ENCODE measurements around the gene INPP5E. TPM values are rescaled to one million over a fixed set of nuclear protein-coding genes. Genes with fewer than 3 reads are reported as not detected.

Gene INPP5E
- total and polyA plus RNA-seq, 2 donors (not counting 1 experiment from before 2014, with no cell fraction given): 3.9 to 7.8 TPM

GRCh38 chr9:136421791-136422190 is 17.9 kb downstream of the INPP5E start:
- Histone ChIP-seq H3K27ac (ENCODE audit: insufficient read depth, low read length) (no peak overlapping the region), H3K79me2 (ENCODE audit: control insufficient read depth, insufficient read depth, low read length) (no peaks in the 10 kb centered on the region), H3K9me3 (ENCODE audit: control insufficient read depth, insufficient read depth, low read depth, low read length) (no peaks in the 10 kb centered on the region), H3K4me2 (ENCODE audit: extremely low read depth, insufficient read depth, low read length) (no peak overlapping the region), H3K4me3 (replicated peaks in 1 of 4; ENCODE audit: control extremely low read depth in 1 of 4, insufficient read depth in 1 of 4, low read depth in 3 of 4, low read length in 4 of 4) (no peak overlapping the region), H3K27me3 (ENCODE audit: control insufficient read depth, insufficient read depth, low read length) (no peaks in the 10 kb centered on the region), H2AFZ (ENCODE audit: low read length) (no peak overlapping the region), H3K9ac (ENCODE audit: insufficient read depth, low read length) (no peak overlapping the region), H4K20me1 (ENCODE audit: control insufficient read depth, extremely low read depth, insufficient read depth, low read length) (no peaks in the 10 kb centered on the region), H3K36me3 (ENCODE audit: control insufficient read depth, insufficient read depth, low read length) (peaks cover 45% of the 10 kb centered on the region), H3K4me1 (ENCODE audit: control insufficient read depth, extremely low read depth, insufficient read depth, low read length) (no peaks in the 10 kb centered on the region)
- DNase-seq (ENCODE audit: low read depth in 2 of 2): no peak
- TF ChIP-seq CTCF (conservative IDR thresholded peaks at IDR 0.05 in 1 of 2, IDR thresholded peaks at IDR 0.05 in 1 of 2; ENCODE audit: low read depth in 1 of 2, low read length in 2 of 2): no peak
- TF ChIP-seq EZH2 (IDR thresholded peaks at IDR 0.05; ENCODE audit: low read length, missing control alignments): no peak

- Histone ChIP-seq H3K9ac (ENCODE audit: insufficient read depth, low read length) (no peak overlapping the region), H3K4me3 (replicated peaks in 1 of 4; ENCODE audit: control extremely low read depth in 1 of 4, insufficient read depth in 1 of 4, low read depth in 3 of 4, low read length in 4 of 4) (no peak overlapping the region), H3K36me3 (ENCODE audit: control insufficient read depth, insufficient read depth, low read length) (peaks cover 51% of the 10 kb centered on the region), H2AFZ (ENCODE audit: low read length) (no peak overlapping the region), H3K4me2 (ENCODE audit: extremely low read depth, insufficient read depth, low read length) (no peak overlapping the region), H3K4me1 (ENCODE audit: control insufficient read depth, extremely low read depth, insufficient read depth, low read length) (no peaks in the 10 kb centered on the region), H3K27me3 (ENCODE audit: control insufficient read depth, insufficient read depth, low read length) (no peaks in the 10 kb centered on the region), H4K20me1 (ENCODE audit: control insufficient read depth, extremely low read depth, insufficient read depth, low read length) (no peaks in the 10 kb centered on the region), H3K27ac (ENCODE audit: insufficient read depth, low read length) (no peak overlapping the region), H3K9me3 (ENCODE audit: control insufficient read depth, insufficient read depth, low read depth, low read length) (no peaks in the 10 kb centered on the region), H3K79me2 (ENCODE audit: control insufficient read depth, insufficient read depth, low read length) (no peaks in the 10 kb centered on the region)
- TF ChIP-seq CTCF (conservative IDR thresholded peaks at IDR 0.05 in 1 of 2, IDR thresholded peaks at IDR 0.05 in 1 of 2; ENCODE audit: low read depth in 1 of 2, low read length in 2 of 2) (no peak), EZH2 (IDR thresholded peaks at IDR 0.05; ENCODE audit: low read length, missing control alignments) (no peak)
- no peak for DNase-seq (ENCODE audit: low read depth in 2 of 2)
Observed at GRCh38 chr9:136419092-136419420, 20.6 kb downstream of the INPP5E start.

GRCh38 chr9:136418182-136419091 is 21.2 kb downstream of the INPP5E start:
- H3K9ac ChIP-seq (ENCODE audit: insufficient read depth, low read length): no peak overlapping the region
- peaks cover 3% of the 10 kb centered on the region for H3K79me2 ChIP-seq (ENCODE audit: control insufficient read depth, insufficient read depth, low read length)
- H4K20me1 ChIP-seq (ENCODE audit: control insufficient read depth, extremely low read depth, insufficient read depth, low read length): no peaks in the 10 kb centered on the region
- no peak for DNase-seq (ENCODE audit: low read depth in 2 of 2)
- H3K36me3 ChIP-seq (ENCODE audit: control insufficient read depth, insufficient read depth, low read length): peaks cover 53% of the 10 kb centered on the region
- TF ChIP-seq CTCF (conservative IDR thresholded peaks at IDR 0.05 in 1 of 2, IDR thresholded peaks at IDR 0.05 in 1 of 2; ENCODE audit: low read depth in 1 of 2, low read length in 2 of 2) (no peak), EZH2 (IDR thresholded peaks at IDR 0.05; ENCODE audit: low read length, missing control alignments) (no peak)
- H3K27ac ChIP-seq (ENCODE audit: insufficient read depth, low read length): no peak overlapping the region
- H3K9me3 ChIP-seq (ENCODE audit: control insufficient read depth, insufficient read depth, low read depth, low read length): no peaks in the 10 kb centered on the region
- H3K27me3 ChIP-seq (ENCODE audit: control insufficient read depth, insufficient read depth, low read length): no peaks in the 10 kb centered on the region
- no peak overlapping the region for H2AFZ ChIP-seq (ENCODE audit: low read length)
- H3K4me3 ChIP-seq (replicated peaks in 1 of 4; ENCODE audit: control extremely low read depth in 1 of 4, insufficient read depth in 1 of 4, low read depth in 3 of 4, low read length in 4 of 4): no peak overlapping the region
- H3K4me2 ChIP-seq (ENCODE audit: extremely low read depth, insufficient read depth, low read length): no peak overlapping the region
- H3K4me1 ChIP-seq (ENCODE audit: control insufficient read depth, extremely low read depth, insufficient read depth, low read length): no peaks in the 10 kb centered on the region
